ENCODE results near the gene FAM98C.

- TF ChIP-seq, protein P1, sequence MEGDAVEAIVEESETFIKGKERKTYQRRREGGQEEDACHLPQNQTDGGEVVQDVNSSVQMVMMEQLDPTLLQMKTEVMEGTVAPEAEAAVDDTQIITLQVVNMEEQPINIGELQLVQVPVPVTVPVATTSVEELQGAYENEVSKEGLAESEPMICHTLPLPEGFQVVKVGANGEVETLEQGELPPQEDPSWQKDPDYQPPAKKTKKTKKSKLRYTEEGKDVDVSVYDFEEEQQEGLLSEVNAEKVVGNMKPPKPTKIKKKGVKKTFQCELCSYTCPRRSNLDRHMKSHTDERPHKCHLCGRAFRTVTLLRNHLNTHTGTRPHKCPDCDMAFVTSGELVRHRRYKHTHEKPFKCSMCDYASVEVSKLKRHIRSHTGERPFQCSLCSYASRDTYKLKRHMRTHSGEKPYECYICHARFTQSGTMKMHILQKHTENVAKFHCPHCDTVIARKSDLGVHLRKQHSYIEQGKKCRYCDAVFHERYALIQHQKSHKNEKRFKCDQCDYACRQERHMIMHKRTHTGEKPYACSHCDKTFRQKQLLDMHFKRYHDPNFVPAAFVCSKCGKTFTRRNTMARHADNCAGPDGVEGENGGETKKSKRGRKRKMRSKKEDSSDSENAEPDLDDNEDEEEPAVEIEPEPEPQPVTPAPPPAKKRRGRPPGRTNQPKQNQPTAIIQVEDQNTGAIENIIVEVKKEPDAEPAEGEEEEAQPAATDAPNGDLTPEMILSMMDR (IDR thresholded peaks at IDR 0.05 in 8 of 11, conservative IDR thresholded peaks at IDR 0.05 in 3 of 11): no peak
- TF ChIP-seq POLR2AphosphoS5 (IDR thresholded peaks at IDR 0.05) (no peak), POLR2A (IDR thresholded peaks at IDR 0.05) (no peak)
Measured at GRCh38 chr19:38434549-38435051, 31.7 kb downstream of the FAM98C start.

Data from spleen (tissue), 7 donors.